Lower leg skin (tissue), 4 donors: ENCODE data around the gene BPI. TPM values are rescaled to one million over a fixed set of nuclear protein-coding genes. Genes with fewer than 3 reads are reported as not detected.
A peak's percentile ranks its signal among the peaks of the same experiment; 100 is the strongest.

Experiments
- DNase-seq, 2 donors: peaks; one replicate each; pipeline ENCODE4 v3.0.0-alpha.2; 2019; ENCODE audit warnings: low spot score in 2 of 2
- H3K4me3 ChIP-seq: fragments of 200-600 bp; sonication (generic); 2 replicates; pipeline ENCODE4 v1.5.1; 2017; ENCODE audit warnings: mild to moderate bottlenecking, low read depth; ENCODE audit not compliant: poor library complexity, severe bottlenecking
- CTCF ChIP-seq, 3 donors: fragments of 450-650 bp; IDR thresholded peaks; one replicate each; pipeline ENCODE4 v1.5.1; 2016; ENCODE audit warnings: antibody characterized with exemption in 3 of 3, mild to moderate bottlenecking in 3 of 3, moderate library complexity in 2 of 3
- POLR2A ChIP-seq, 2 donors: fragments of 450-650 bp; IDR thresholded peaks; one replicate each; pipeline ENCODE4 v1.6.1; 2016 to 2017; ENCODE audit warnings: antibody characterized with exemption in 2 of 2, mild to moderate bottlenecking in 1 of 2, moderate library complexity in 1 of 2
- WGBS, 2 donors: methylation state at CpG; one replicate each; pipeline ENCODE4 v1.1.5; 2018; 5-methylcytosine and 5-hydroxymethylcytosine counted together
- intact Hi-C: fragments of 100-400 bp; cut with DNase I; formaldehyde crosslinking; loops from one replicate; pipeline ENCODE4 v1.15.0; 2023; ENCODE audit warnings: low total_unique reads
- total RNA-seq, 4 donors: library from RNA; depleted of rRNA; stranded (reverse); fragments of >200 nt; gene quantifications; one replicate each; pipeline ENCODE4 v1.1.0, GENCODE V29; 2016

Gene BPI
- total RNA-seq, 4 donors from 2014 or later = not detected

GRCh38 chr20:38296433-38296832 lies 7.5 kb upstream of the BPI start:
- intact Hi-C loops = no loop called here
- no peak for DNase-seq
- 73 to 81% methylated on average over 11 of the region's 11 CpGs for WGBS, 2 donors

GRCh38 chr20:38297916-38298674 lies 5.9 kb upstream of the BPI start:
- 89 to 91% methylated on average over 7 of the region's 7 CpGs for WGBS, 2 donors
- no peak overlapping the region for H3K4me3 ChIP-seq
- intact Hi-C loops = no loop called here

More at GRCh38 chr20:38296433-38296832, 7.5 kb upstream of the BPI start:
- TF ChIP-seq POLR2A (IDR thresholded peaks at IDR 0.05) (no peak), CTCF (IDR thresholded peaks at IDR 0.05) (no peak)
- H3K4me3 ChIP-seq = no peak overlapping the region

GRCh38 chr20:38298768-38299288 lies 5.1 kb upstream of the BPI start:
- intact Hi-C loops = no loop called here
- WGBS, 2 donors = 6 to 10% methylated on average over 13 of the region's 13 CpGs
- DNase-seq = peak; percentile 81 to 96
- no peak overlapping the region for H3K4me3 ChIP-seq
- no peak for TF ChIP-seq POLR2A (IDR thresholded peaks at IDR 0.05)
- TF ChIP-seq CTCF (IDR thresholded peaks at IDR 0.05) = no peak

More at GRCh38 chr20:38297916-38298674, 5.9 kb upstream of the BPI start:
- TF ChIP-seq CTCF (IDR thresholded peaks at IDR 0.05) (no peak), POLR2A (IDR thresholded peaks at IDR 0.05) (no peak)
- no peak for DNase-seq

- intact Hi-C loops = no loop called here
- TF ChIP-seq POLR2A (IDR thresholded peaks at IDR 0.05) (no peak), CTCF (IDR thresholded peaks at IDR 0.05) (no peak)
- no peak overlapping the region for H3K4me3 ChIP-seq
- WGBS, 2 donors = 62 to 66% methylated on average over 6 of the region's 6 CpGs
- no peak for DNase-seq
These were observed 4.0 kb upstream of the BPI start for GRCh38 chr20:38299963-38300362.

GRCh38 chr20:38300438-38300837 lies 3.5 kb upstream of the BPI start:
- no peak for DNase-seq
- no peak for TF ChIP-seq CTCF (IDR thresholded peaks at IDR 0.05)
- TF ChIP-seq POLR2A (IDR thresholded peaks at IDR 0.05) = no peak
- intact Hi-C loops = no loop called here
- no peak overlapping the region for H3K4me3 ChIP-seq
- WGBS, 2 donors = 68 to 71% methylated on average over 4 of the region's 4 CpGs
